Globus pallidus (tissue), 1 donor: ENCODE measurements around the gene SELENON.

Experiments
- DNase-seq: peaks from one replicate; pipeline ENCODE4 v3.0.0-alpha.2; 2015; ENCODE audit warnings: low spot score

SELENON gene

GRCh38 chr1:25795211-25795610 is 4.8 kb upstream of the SELENON start:
- DNase-seq: no peak

DNA sequence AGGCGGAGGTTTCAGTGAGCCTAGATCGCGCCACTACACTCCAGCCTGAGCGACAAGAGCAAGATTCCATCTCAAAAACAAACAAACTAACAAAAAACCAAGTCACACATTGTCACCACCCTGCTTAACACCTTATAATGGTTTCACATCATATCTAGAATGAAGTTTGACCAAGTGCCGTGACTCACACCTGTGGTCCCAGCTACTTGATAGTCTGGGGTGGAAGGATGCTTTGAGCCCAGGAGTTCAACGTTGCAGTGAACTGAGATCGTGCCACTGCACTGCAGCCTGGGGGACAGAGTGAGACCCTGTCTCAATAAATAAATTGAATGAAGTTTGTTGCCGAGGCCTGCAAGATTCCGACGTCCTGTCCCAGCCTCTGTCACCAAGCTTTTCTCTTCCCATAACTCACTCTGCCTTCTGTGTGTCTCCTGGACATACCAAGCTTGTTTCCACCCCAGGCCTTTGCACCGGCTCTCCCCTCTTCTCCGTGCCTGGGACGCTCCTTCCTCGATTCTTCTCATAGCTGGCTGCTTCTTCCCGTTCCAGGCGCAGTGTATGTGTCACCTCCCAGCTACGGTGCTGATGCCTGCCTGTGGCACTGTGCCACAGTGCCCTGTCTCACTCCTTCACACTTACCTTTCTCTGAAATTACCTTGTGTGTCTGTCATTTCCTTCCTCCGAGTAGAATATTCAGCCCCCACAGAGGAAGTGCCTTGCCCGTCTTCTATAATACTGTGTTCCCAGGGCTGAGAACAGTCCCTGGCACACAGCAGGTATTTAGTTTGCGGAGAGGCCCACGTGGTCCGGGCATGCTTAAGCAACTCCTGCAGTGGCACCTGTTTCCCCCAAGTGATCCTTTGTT is 3.8 kb upstream of the SELENON start:
- DNase-seq: no peak

DNA sequence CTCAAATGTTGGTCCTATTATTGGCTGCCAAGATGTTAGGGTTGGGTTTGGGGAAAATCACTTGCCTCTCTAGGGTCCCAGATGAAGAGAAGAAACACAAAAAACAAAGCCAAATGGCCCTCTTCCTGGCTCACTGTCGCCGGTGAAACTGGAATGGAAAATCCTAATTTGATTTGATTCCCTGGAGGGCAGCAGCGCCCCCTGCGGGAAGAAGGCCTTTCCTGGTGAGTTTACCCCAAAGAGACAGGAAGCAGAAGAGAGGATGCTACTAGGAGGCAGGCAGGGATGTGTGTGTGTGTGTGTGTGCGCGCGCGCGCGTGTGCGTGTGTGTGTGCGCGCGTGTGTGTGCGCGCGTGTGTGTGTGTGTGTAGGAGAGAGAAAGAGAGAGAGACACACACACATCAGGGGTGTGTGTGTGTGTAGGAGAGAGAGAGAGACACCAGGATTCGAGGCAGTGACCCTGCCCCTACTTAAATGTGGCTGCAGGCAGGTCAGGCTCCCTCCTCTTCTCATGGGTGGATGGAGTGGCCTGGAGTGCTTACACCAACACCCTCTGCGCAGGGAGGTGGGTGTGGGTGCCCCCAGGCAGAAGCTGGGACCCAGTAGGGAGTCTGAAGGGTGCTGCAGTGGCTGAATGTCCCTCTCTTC is 3.1 kb upstream of the SELENON start:
- peak; percentile 64 for DNase-seq

DNA sequence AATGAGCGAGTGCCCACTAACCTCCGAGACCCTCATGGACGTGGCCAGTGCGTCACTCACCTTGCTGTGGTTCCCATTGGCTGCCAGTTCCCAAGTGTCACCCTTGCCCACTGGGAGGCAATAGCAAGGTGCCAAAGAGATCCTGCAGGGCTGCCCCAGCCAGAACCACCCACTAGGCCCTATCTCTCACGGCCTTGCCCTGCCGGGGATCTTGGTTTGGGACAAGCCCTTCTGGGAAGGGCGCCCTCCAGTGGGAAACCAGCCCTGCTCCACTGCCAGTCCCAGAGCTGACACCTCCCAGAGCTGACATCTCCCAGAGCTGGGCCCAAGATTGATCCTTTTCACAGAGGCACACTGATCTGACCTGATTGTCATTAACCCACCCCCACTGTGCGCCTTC is 2.1 kb upstream of the SELENON start:
- DNase-seq: no peak

DNA sequence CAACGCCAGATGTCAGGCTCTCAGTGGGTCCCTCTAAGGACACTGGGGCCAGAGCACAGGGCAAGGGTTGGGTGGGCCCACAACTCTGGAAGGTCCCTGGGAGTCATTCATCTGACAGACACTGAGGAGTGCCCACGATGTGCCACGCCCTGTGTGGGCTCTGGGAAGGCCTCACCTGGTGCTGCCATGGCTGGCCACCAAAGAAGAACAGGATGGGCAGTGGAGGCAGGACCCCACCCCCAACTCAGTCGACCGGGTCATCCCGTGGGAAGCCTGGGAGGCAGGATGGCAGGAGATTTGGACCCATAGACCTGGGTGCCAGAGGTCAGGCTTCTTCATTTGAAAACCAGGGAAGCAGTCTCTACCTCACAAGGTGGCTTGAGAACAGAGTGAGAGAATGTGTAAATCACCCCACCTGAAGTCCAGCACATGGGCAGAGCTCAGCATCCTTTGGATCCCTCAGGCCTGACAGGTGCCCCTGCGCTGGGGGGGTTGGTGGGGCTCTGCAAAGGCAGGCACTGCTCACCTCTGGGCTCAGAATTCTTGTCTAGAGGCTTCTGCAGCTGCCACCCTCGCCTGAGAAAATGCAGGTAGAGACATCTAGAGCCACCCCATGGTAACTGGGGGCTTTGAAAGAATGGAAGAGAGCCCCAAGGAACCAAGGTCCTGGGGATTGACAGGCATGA is 1.2 kb upstream of the SELENON start:
- DNase-seq: no peak

DNA sequence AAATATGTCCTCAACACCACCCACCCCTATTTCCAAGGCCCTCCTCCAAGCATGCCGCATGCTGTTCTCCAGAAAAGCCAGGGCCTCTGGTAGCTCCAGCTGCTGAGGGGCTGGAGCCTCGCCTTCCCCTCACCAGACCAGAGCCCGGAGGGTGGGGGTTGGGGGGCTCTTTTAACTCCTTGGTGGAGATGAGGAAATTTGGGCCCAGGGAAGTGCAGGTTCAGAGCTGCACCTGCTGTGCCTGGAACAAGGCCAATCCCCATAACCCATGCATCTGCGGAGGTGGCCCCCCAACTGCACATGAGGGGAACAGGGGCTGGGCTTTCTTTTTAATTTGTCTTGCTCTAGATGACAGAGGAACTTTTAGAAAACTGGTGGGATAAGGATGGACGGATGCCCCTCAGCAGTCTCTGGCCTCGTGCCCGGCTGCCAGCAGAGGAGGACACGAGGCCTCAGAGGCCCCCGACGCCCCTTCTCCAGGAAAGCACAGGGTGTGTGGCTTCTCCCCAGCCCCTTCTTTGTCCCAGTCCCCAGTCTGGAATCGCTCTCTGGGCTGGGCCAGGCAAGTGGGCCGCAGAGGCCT is 550 bp upstream of the SELENON start:
- DNase-seq: no peak

DNA sequence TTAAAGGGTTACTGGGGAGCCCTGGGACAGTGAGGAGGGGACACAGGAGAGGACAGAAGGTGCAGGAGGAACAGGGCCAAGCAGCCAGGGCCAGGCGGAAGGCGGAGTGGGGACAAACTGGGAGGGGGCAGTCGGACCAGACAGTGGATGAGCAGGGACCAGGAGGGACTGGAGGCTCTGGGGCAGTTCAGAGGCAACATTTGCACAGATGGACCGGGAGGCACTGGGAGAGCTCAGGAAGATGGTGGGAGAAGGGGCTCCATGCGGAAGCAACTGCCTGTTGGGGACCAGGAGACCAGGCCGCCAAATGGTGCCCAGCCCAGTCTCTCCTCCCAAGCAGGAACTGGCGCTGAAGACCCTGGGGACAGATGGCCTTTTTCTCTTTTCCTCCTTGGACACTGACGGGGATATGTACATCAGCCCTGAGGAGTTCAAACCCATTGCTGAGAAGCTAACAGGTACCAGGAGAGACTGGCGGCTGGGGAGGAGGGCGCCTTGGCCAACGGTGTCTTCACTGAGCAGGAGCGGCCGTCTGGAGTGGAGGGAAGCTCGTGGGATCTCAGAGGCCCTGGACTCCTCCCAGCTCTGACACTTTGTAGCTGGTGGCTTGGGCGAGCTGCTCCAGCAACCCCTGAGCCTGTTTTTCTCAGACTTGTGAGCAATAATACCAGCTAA is 847 bp downstream of the SELENON start:
- DNase-seq: no peak

DNA sequence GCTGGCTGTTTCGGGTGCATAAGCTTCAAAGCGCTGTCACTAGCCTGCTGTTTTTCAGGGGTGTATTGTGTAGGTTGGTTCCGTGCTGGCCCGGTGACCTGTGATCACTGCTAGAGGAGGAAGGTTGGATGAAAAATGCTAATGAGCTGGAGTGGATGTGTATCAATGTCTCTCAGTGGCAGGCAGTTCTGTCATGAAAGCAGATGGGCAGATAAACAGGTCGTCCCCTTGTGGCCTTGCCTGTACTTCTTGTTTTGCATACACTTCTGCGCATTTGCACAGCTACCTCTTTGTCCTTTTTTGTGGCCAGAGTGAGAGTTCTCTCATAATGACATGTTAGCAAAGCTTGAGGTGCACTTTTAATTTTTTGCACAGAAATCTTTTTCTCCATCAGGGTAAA is 2.9 kb downstream of the SELENON start:
- DNase-seq: no peak

DNA sequence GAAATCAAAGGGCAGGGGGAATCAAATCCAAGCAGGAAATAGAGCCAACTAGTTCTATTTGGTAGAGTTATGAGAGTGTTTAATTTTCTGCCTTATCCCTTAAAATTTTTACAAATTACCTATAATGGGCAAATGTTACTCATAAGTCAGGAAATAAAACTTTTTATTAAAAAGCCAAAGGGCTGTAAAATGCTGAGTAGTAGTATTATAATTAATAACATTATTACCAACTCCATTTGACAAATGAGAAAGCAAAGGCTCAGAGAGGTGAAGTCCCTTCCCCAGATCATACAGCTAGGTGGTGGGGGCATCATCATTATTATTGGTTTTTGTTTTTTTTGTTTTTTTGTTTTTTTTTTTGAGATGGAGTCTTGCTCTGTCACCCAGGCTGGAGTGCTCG is 3.4 kb downstream of the SELENON start:
- no peak for DNase-seq

DNA sequence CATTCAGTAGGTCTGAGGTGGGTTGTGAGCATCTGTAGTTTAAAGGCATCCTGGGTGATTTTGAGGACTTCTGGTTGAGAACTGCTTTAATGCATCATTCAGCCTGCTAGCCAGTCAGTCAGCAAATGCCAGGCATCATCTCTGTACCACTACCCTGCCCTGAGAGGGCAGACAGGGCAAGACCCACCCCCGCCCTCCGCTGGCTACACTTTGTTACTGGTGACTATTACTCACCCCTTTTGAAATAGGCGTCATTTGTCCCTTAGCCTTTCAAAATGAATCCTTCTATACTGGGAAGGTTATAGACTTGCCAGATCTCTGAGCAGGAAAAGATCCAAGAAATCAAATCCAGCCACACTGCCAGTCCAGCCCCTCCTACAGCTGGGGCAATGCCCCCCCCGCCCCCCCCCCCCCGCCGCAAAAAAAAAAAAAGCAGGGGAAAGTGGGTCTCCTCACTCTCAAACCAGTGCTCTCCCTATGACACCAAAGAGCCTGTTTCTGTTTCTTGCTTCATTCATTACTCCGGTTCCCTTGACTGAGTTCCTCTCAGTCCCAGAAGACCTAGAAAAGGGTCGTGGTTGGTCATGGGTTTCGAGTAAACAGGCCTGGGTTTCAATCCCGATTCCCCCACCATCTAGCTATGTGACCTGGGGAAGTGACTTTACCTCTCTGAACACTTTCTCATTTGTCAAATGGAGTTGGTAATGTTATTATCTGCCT is 4.4 kb downstream of the SELENON start:
- no peak for DNase-seq

DNA sequence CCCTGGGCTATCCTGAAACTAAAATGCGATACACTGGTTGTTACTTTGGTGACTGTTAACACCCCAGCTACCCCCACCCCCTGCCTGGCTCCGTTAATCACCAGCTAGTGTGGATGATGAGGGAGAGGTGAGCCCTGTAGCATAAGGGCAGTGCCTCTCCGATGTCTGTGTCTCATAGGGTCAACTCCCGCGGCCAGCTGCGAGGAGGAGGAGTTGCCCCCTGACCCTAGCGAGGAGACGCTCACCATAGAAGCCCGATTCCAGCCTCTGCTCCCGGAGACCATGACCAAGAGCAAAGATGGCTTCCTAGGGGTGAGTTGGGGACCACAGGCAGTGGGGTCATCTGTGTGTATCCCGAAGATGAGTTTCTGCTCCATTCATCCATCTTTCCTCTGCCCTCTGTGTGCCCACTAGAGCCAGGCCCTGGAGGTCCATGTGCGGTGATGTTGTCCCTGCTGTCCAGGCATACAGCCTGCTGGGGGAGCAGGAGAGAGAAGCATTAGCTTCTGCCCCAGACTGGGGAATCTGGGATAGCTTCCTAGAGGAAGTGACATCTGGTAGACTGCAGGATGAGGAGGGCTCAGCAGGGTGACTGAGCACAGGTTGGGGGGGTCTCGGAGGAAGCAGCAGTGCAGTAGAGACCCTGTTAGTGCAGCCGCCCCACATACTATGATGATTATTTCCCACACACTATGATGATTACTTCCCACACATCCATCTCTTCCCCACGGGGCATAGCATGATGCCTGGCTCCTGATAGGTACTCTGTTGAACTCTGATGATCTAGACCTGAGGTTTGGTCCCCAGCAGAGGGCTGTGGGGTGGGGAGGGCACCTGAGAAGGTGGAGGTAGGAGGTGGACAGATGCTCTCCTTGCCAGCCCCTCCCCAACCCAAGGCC is 5.2 kb downstream of the SELENON start:
- DNase-seq: no peak

GRCh38 chr1:25805863-25806225 is 5.9 kb downstream of the SELENON start:
- DNase-seq: peak; percentile 67

DNA sequence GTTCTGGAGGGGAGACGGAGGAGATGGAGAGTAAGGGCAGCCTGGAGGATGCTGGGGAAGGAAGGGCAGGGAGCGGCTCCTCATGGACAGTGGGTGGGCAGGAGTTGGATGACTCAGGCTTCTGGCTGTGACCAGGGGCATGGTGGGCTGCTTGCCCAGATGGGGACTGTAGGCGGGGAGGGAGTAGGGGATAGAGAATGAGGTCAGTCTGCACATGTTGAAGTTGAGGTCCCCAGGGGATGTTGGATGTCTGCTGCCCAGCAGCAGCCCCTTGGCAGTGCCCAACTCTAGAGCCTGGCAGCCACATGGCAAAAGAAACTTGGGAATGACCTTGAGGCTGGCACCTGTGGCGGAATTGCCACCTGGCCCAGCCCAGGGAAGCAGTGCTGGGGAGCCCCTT is 6.4 kb downstream of the SELENON start:
- DNase-seq: no peak

GRCh38 chr1:25807480-25808390 is 7.7 kb downstream of the SELENON start:
- DNase-seq: no peak

- DNase-seq: no peak
Measured at GRCh38 chr1:25808481-25809244, 8.7 kb downstream of the SELENON start.

DNA sequence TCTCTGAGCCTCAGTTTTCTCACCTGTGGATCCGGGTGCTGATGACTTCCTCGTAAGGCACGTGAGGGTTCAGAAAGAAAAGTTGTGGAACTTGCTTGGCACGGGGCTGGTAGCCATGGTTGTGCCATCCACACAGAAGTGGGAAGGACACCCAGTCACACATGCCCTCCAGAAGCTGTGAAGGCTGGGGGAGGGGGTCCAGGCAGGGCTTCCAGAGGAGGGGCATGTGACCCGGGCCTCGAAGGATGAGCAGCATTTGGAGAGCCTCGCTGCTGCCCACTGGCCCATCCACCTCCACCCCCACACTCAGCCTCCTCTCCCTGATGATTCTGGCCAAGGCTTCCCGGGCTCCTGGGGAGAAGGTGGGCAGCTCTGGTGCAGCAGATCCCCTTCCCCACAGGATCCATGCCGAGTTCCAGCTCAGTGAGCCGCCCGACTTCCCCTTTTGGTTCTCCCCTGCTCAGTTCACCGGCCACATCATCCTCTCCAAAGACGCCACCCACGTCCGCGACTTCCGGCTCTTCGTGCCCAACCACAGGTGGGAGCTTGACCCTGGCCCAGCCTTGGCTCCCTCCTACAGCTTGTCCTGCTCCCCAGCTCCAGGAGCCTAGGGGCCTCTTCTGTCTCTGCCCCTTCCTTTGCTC is 9.4 kb downstream of the SELENON start:
- DNase-seq: no peak

- no peak for DNase-seq
Measured at GRCh38 chr1:25809929-25810328, 9.9 kb downstream of the SELENON start.
